GM21381 (cell line): ENCODE data around the gene CYP3A4.
"Not testable (repeated sequence)": the region's sequence is repeated elsewhere in the genome, so short reads cannot be mapped to it uniquely, and the experiment has no call there.

Experiments used
- ATAC-seq: cut with Tn5 transposase; IDR thresholded peaks from one replicate; pipeline ENCODE4 v1.9.1; 2021; ENCODE audit warnings: mild to moderate bottlenecking, moderate library complexity; ENCODE audit not compliant: unreplicated experiment

CYP3A4 gene

GRCh38 chr7:99762680-99763327 is 21.2 kb downstream of the CYP3A4 start:
- no peak for ATAC-seq

DNA sequence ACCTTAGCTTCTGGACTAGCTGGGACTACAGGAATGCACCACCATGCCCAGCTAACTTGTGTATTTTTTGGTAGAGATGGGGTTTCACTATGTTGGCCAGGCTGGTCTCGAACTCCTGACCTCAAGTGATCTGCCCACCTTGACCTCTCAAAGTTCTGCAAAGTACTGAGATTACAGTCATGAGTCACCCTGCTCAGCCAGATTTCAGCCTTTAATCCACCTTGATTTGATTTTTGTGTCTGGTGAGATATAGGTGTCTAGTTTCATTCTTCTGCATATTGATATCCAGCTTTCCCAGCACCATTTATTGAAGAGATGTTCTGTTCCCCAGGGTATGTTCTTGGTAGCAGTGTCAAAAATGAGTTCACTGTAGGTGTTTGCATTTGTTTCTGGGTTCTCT is 28.9 kb downstream of the CYP3A4 start:
- no peak for ATAC-seq

DNA sequence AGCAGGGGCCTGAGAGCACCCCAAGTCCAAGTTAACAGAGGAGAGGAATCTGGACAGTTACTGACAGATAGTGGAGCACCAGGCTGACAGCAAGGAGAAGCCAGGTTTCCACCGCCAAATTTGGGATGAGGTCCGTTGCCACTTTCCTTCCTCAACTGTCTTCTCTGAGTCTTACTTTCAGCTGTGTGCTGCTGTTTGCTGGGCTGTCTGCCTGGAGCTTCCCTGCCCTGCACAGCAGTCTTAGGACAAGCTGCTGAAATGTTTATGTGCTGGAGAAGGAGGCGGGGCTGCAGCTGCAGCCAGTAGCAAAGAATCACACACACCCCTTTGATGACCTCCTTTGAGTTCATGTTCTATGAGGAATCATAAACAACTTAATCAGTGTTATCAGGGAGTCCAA is 31.6 kb downstream of the CYP3A4 start:
- no peak for ATAC-seq

DNA sequence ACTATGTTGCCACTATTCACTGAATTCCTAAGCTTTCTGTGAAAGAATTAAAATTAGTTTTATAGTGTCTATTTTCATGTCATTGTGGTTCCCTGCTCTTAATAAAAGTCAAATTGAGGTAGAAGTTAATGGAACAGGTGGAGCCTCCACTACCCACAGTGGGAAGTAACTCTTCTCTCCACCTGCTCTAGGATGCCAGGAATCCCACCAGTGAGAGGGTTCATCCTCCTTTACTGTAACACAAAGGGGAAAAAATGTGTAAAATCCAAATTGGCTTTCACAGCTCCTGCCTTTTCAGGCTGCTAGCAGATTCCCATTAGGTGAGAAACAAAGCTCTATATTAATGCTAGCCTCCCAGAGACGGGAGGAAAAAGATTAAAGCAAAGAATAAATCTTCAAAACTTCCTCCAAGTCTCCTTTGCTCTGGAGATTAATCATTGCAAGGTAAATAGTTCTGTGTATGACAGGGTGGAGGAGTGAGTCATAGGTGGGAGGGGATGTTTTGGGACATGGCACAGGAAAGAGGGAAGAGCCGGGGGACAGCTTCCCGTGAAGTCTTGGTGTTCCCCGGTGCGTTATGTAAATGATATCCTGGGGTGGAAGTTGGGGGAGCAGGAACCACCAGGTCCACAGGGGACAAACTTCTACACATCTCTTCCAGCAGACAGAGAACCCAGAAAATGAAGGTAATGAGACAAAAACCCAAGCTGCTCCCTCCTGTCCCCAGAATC is 32.5 kb downstream of the CYP3A4 start:
- not testable (repeated sequence) for ATAC-seq

GRCh38 chr7:99748846-99749579 is 35.0 kb downstream of the CYP3A4 start:
- no peak for ATAC-seq

DNA sequence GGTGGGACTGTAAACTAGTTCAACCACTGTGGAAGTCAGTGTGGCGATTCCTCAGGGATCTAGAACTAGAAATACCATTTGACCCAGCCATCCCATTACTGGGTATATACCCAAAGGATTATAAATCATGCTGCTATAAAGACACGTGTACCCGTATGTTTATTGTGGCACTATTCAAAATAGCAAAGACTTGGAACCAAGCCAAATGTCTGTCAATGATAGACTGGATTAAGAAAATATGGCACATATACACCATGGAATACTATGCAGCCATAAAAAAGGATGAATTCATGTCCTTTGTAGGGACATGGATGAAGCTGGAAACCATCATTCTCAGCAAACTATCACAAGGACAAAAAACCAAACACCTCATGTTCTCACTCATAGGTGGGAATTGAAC is 37.1 kb downstream of the CYP3A4 start:
- ATAC-seq, result not testable (repeated sequence)

- not testable (repeated sequence) for ATAC-seq
Measured at GRCh38 chr7:99745395-99745794, 38.6 kb downstream of the CYP3A4 start.

DNA sequence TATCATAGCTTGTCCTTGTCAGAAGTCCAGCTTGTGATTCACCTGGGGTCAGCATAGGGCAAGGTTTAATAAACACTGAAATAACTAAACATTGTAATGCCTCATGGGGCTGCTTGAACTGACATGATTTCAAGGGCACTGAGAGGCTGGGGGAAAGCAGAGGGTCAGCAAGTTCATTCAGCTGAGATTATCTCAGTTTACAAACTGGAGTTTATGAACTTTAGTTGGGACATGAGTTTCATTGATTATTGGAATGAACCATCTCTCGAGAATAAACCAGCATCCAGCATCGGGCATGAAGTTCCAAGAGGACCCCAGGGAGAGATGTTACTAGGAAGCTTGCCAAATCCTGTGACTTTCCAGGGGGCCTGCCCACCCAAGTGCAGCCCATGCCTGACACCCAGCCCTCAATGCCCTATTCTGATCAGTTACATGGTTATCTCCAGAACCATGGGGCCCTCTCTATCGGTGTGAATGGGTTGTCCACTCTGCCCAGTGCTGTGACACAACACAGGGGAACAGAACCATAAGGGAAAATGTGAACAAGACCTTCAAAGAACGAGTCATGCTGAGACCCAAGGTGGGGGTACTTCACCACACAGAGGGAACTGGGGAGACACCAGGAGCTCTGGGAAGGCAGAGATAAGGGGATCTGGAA is 41.1 kb downstream of the CYP3A4 start:
- ATAC-seq, result no peak

GRCh38 chr7:99741441-99741795 is 42.6 kb downstream of the CYP3A4 start:
- ATAC-seq, result no peak

DNA sequence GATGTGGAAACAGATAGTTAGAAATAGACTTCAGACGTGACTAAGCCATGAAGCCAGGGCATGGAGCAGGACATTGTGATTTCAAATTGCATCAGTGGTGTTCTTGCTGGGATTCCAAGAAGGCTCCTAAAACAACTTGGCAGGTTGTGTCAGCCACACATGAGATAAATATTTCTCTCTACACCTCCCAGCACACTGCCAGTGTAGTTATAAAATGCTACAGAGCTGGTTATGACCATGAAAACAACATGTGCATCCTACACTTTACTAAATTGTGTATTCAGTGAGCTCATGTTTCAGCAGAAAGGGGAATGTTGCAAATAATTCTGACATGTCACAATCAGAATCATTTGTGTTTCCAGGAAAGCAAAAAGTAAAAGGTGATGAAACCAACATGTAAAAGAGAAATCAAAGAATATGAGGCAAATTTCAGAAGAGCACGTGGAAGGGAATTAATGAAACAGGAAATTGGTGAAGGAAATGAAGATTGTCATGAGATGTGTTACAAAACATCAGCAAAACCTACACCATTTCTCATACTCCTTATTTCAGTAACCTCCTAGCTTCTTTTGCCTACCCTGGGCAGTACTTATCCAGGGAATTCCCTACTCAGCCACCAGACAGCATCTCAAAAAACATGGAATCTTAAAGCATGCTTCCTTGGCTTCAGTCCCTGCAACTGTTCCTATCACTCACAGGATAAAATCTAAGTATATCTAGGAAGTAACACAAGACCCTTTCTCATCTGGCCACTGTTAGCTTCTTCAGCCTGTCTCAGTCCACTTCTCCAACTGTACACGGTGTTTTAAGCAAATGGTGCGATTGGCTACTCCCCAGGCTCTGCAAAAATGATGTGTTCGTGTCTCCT is 43.2 kb downstream of the CYP3A4 start:
- ATAC-seq, result no peak

DNA sequence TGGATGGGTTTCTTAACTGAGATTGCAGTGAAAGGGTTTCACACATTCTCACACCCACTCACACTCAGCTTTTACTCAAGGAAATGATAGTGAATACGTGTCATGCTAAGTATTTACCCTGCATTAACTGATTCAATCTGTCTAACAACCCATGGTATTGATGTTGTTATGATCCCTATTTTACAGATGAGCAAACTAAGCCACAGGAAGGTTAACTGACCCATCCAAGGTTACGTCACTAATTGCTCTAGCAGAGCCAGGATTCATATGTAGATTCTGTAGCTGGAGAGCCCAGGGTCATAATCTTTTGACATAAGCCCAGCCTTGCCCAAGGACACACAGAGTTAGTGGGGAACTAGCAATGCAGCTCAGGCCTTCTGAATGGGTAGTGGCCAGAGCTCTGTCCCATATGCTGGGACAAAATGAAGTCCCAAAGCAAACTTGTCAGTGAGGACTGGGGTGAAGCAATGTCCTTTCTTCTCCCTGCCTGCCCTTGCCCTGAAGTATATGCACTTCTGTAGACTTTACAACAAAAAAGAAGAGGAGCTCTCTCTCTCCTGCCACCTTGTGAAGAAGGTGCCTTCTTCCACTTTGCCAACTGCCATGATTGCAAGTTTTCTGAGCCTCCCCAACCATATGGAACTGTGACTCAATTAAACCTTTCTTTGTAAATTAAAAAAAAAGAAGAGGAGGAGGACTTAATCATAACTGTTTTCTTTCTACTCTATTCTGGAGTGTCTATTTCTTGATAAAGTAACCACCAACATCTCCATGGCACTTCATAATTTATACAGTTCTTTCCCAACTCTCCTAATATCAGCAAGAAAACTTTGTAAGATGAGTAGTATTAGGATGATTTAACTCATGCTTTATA is 44.0 kb downstream of the CYP3A4 start:
- ATAC-seq, result no peak

- ATAC-seq, result no peak
Measured at GRCh38 chr7:99737726-99738125, 46.3 kb downstream of the CYP3A4 start.

GRCh38 chr7:99736667-99737066 is 47.3 kb downstream of the CYP3A4 start:
- ATAC-seq, result not testable (repeated sequence)

- no peak for ATAC-seq
Measured at GRCh38 chr7:99734987-99735386, 49.0 kb downstream of the CYP3A4 start, which contains the start of gene CYP3A7. Gene CYP3A7 (minus strand): TSS chr7:99735196. CDS start chr7:99735093, 103 bp downstream.

- ATAC-seq, result no peak
Measured at GRCh38 chr7:99733448-99733847, 50.5 kb downstream of the CYP3A4 start.

DNA sequence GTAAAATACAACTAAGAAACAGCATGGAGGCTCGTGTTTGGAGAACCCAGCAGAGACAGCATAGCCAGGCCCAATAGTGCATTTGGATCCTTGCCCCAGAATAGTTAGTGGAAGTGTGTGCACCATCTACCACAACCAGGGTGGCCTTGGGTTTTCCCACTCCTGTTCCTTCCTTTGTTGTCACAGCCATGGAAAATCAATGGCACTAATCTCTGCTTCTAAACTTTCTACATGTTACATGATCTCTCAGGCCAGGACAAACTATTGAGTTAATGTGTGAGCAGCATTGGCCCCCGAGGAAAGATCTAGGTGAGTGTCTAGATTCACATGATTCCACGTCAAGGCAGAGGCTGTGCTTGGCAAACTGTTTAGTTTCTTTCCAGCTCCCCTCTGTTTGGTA is 51.0 kb downstream of the CYP3A4 start:
- ATAC-seq, result no peak

- ATAC-seq, result no peak
Measured at GRCh38 chr7:99731638-99732374, 52.2 kb downstream of the CYP3A4 start.

GRCh38 chr7:99730992-99731391 is 53.0 kb downstream of the CYP3A4 start:
- no peak for ATAC-seq
